T-helper 2 cell treated with Interferon-gamma antibody and Interleukin-4, amounts not matched to agents 5 μg/mL and 100 μg/mL, for 36 hours (primary cell): ENCODE data around the gene XRRA1.
"Not testable (repeated sequence)": the region's sequence is repeated elsewhere in the genome, so short reads cannot be mapped to it uniquely, and the experiment has no call there.

ENCODE experiments used
- DNase-seq: peaks from one replicate; pipeline ENCODE4 v3.0.0; 2021; ENCODE audit warnings: low spot score
- H3K27ac Mint-ChIP-seq: one replicate; pipeline ENCODE4 v1.8.0; 2021; ENCODE audit warnings: mild to moderate bottlenecking, mixed read lengths
- H3K27me3 Mint-ChIP-seq: one replicate; pipeline ENCODE4 v1.8.0; 2021; ENCODE audit warnings: low read depth, mixed read lengths
- H3K36me3 Mint-ChIP-seq: one replicate; pipeline ENCODE4 v1.8.0; 2021; ENCODE audit warnings: low read depth, mixed read lengths
- H3K4me1 Mint-ChIP-seq: one replicate; pipeline ENCODE4 v1.8.0; 2021; ENCODE audit warnings: low read depth, mixed read lengths
- H3K4me3 Mint-ChIP-seq: one replicate; pipeline ENCODE4 v1.8.0; 2022; ENCODE audit warnings: mild to moderate bottlenecking, moderate library complexity, mixed read lengths
- H3K9me3 Mint-ChIP-seq: one replicate; pipeline ENCODE4 v1.8.0; 2021; ENCODE audit warnings: mixed read lengths

The XRRA1 gene

DNA sequence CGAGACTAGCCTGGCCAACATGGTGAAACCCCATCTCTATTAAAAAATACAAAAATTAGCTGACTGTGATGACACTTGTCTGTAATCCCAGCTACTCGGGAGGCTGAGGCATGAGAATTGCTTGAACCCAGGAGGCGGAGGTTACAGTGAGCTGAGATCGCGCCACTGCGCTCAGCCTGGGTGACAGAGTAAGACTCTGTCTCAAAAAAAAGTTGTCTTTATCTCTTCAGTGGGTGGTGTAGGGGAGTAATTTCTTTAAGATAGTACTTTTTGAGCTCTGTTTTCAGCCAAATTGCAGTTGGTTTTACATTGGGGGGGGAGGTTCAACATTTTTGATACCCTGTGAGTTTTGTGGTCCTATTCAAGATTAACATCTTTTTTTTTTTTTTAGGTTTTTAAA is 11.2 kb upstream of the XRRA1 start:
- not testable (repeated sequence) for H3K27me3 Mint-ChIP-seq, H3K4me3 Mint-ChIP-seq, DNase-seq, H3K9me3 Mint-ChIP-seq, H3K27ac Mint-ChIP-seq
- peaks cover 39% of the 10 kb centered on the region for H3K36me3 Mint-ChIP-seq
- peaks cover 35% of the 10 kb centered on the region for H3K4me1 Mint-ChIP-seq

DNA sequence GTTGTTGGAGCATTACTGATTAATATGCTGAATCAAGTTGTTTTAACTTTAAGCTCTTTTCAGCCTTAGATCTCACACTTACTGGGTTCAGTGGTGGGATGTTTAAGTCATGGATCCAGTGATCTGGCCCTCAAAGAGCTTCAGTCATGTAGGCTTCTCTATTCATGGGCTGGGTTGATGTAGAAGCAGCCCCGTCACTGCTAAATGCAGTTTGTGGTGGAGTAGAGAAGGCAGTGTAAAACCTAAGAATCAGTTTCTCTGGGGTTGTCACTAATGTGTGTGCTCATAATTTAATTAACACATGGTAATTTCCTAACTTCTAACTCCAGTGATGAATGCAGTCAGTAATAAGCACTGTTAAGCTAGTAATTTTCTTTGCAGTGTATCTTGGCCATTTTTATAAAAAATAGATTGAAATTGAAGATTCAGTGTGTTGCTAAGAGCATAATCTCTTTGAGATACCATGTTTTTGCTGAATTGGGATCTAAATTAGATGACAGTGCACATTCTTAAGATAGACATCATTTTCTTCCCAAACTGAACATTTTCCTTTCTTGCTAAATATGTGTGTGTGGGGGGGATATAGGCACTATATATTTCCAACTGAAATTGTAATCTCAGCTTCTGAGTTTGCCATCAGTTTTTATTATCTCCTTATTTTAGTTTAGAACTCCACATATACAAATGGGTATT is 9.2 kb upstream of the XRRA1 start:
- DNase-seq = no peak
- H3K4me1 Mint-ChIP-seq = peaks cover 45% of the 10 kb centered on the region
- H3K27ac Mint-ChIP-seq = no peak overlapping the region
- H3K27me3 Mint-ChIP-seq = no peaks in the 10 kb centered on the region
- H3K36me3 Mint-ChIP-seq = peaks cover 35% of the 10 kb centered on the region
- no peak overlapping the region for H3K4me3 Mint-ChIP-seq
- H3K9me3 Mint-ChIP-seq = no peaks in the 10 kb centered on the region

DNA sequence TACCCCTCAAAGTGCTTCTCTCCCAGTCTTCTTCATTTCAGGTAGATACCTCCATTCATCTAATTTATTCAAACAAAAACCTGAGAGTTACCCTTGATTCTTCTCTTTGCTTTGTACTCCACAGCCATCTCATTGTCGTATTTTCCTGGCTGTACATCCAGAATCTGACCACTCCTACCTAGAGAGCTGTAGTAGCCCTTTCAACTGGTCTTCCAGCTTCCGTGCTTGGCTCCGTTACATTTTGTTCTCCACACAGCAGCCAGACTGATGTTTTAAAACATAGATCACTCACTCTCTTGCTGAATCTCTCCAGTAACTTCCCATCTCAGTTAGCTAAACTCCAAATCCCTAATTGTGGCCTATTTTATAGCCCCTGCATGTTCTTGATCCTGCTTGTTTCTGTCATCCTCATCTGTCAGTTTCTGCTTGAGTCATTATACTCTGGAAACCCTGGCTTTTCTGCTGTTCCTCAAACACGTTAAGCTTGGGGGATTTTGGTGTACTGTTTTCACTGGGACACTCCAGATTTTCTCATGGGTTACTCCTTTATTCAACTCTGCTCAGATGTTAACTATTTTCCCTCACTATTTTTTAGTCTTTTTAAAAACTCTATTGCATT is 7.6 kb upstream of the XRRA1 start:
- Mint-ChIP-seq H3K9me3 (no peaks in the 10 kb centered on the region), H3K36me3 (peaks cover 38% of the 10 kb centered on the region), H3K4me1 (peaks cover 41% of the 10 kb centered on the region), H3K27me3 (no peaks in the 10 kb centered on the region), H3K27ac (no peak overlapping the region), H3K4me3 (no peak overlapping the region)
- no peak for DNase-seq

DNA sequence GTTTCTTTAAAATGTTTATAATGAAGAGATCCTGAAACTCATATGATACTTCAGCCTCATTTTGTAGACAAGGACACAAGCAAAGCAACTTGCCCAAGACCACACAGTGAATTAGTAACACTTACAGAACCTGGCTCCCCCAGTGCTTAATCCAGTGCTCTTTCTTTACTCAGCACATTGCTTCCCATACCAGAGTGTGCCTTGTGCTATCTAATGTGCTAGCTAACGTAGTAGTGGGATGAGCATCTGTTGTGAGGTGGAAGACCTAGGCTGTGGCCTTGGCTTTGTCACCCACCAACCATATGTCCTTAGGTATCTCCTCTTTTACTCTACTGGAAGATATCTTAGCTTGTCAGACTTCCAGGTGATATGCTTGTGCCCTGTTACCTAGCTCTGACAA is 5.3 kb upstream of the XRRA1 start:
- no peak for DNase-seq
- no peaks in the 10 kb centered on the region for H3K9me3 Mint-ChIP-seq

DNA sequence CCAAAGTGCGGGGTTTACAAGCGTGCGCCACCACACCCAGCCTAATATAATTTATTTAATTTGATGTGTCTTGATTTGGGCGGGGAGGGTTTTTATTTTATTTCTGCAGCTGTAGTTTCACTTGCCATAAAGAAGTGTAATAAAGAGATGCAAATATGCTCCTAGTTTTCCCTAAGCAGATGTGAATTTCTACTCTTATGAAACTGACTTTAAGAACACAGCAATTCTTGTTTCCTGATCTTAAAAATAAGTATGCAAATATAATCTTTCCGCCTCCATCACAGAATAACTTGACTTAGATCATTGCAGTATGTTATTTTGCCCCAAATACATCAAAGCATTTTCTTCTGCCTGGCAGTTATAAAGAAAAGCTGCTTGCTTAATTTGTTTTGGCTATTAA is 4.6 kb upstream of the XRRA1 start:
- Mint-ChIP-seq H3K27ac (no peak overlapping the region), H3K36me3 (peaks cover 50% of the 10 kb centered on the region), H3K27me3 (peaks cover 2% of the 10 kb centered on the region), H3K4me1 (peaks cover 46% of the 10 kb centered on the region), H3K9me3 (no peaks in the 10 kb centered on the region), H3K4me3 (no peak overlapping the region)
- no peak for DNase-seq

More for the DNA sequence above, 5.3 kb upstream of the XRRA1 start:
- Mint-ChIP-seq H3K4me3 (no peak overlapping the region), H3K27me3 (no peaks in the 10 kb centered on the region), H3K27ac (no peak overlapping the region), H3K36me3 (peaks cover 50% of the 10 kb centered on the region), H3K4me1 (peaks cover 50% of the 10 kb centered on the region)

DNA sequence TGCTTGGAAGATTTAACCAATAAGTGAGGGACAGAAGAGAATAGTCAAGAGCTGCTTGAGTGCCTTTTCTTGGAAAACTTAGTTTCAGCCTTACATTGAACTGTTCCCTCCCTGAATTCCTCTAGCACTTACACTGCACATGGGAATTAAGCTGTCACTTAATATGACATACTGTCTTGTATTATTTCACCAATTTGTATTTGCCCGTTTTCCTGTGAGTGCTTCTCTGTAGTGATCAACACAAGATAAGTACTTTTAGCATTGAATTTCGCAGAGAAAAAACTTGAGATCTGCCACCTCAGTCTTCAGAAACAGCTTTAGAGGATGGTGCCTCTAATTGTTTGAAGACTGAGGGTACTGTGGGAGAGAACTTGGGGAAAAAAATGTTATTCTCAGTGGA is 3.9 kb upstream of the XRRA1 start:
- Mint-ChIP-seq H3K4me3 (no peak overlapping the region), H3K4me1 (peaks cover 48% of the 10 kb centered on the region), H3K27me3 (peaks cover 2% of the 10 kb centered on the region), H3K36me3 (peaks cover 46% of the 10 kb centered on the region), H3K27ac (no peak overlapping the region), H3K9me3 (no peaks in the 10 kb centered on the region)
- no peak for DNase-seq

DNA sequence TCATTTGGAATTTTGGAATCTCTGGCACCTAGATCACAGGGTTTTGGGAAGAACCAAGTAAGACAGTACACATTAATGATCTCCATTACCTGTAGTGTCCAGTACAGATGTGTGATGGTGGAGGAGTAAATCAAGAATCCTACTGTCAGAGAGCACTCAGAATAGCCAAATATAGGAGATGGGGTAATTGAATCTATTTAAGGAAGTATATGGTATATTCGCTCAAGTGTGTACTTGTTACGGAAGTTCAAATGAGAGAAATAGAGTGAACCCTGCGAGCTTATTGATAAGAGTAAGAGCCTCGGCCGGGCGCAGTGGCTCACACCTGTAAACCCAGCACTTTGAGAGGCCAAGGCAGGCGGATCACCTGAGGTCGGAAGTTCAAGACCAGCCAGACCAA is 2.3 kb upstream of the XRRA1 start:
- Mint-ChIP-seq H3K36me3 (peaks cover 35% of the 10 kb centered on the region), H3K27ac (peak overlapping the region; percentile 26), H3K9me3 (no peaks in the 10 kb centered on the region), H3K4me3 (peak overlapping the region; percentile 92), H3K4me1 (peaks cover 41% of the 10 kb centered on the region), H3K27me3 (peaks cover 2% of the 10 kb centered on the region)
- no peak for DNase-seq

DNA sequence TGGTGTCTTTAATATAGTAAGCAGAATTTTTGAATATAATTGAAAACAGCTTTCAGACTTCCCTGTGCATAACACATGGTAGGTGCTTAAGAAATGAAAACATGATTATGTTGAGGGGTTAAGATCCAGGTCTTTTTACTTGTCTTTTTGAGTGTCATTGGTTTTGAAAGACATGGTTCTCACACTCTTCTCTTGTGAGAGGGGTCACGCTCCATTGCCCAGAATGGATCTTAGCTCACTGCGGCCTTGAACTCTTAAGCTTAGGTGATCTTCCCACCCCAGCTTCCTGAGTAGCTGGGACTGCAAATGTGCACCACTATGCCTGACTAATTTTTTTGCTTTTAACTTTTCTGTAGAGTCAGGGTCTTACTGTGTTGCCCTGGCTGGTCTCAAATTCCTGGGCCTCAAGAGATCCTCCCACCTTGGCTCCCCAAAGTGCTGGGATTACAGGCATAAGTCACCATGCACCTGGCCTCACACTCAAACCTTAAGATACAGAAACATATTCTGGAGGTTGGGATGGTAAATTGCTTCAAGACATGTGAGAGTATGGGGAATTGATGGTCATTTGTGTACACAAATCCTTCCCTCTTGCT is 1.6 kb upstream of the XRRA1 start:
- H3K9me3 Mint-ChIP-seq = no peaks in the 10 kb centered on the region
- H3K27me3 Mint-ChIP-seq = peaks cover 2% of the 10 kb centered on the region
- no peak for DNase-seq
- peak overlapping the region; percentile 96 for H3K27ac Mint-ChIP-seq
- H3K36me3 Mint-ChIP-seq = peaks cover 33% of the 10 kb centered on the region
- peak overlapping the region; percentile 92 for H3K4me3 Mint-ChIP-seq
- peaks cover 37% of the 10 kb centered on the region for H3K4me1 Mint-ChIP-seq

DNA sequence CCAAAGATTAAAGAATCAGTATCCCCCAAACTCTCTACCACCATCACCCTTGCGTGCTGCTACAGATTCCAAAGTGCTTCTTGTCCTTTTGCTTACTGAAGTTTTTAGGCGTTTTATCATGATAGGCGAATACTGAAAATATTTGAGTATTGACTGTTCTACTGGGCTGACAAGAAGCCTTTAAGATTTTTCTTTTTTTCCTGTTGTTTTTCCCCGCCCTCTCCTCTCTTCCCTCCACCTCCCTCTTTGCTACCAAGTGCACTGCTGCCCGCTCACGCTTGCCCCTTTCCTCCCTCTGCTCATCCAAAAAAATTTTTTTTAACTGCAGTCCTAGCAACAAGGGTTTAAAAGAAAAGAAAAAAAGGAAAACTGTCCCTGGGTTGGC is 854 bp upstream of the XRRA1 start:
- Mint-ChIP-seq H3K4me3 (peak overlapping the region; percentile 92), H3K27ac (peak overlapping the region; percentile 96), H3K36me3 (peaks cover 28% of the 10 kb centered on the region), H3K27me3 (peaks cover 2% of the 10 kb centered on the region), H3K4me1 (peaks cover 37% of the 10 kb centered on the region), H3K9me3 (no peaks in the 10 kb centered on the region)
- no peak for DNase-seq

DNA sequence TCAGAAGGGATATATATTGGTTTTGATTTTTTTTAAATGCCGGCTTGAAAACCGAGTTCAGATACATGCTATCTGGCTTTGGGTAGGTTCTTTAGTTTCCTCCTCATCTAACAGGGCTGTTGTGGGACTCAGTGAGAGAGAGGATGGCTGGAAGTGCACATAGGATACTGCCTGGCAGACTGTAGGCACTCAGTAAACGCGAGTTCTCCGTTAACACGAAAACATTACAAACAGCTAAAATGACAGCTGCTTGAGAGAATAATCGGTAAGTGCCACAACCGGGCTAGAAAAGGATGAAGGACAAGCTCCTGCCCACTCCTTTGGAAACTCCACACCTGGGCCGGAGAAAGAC is 369 bp downstream of the XRRA1 start:
- no peaks in the 10 kb centered on the region for H3K9me3 Mint-ChIP-seq
- H3K36me3 Mint-ChIP-seq = peaks cover 23% of the 10 kb centered on the region
- DNase-seq = no peak
- H3K27me3 Mint-ChIP-seq = peaks cover 2% of the 10 kb centered on the region
- peaks cover 31% of the 10 kb centered on the region for H3K4me1 Mint-ChIP-seq
- H3K4me3 Mint-ChIP-seq = peak overlapping the region; percentile 92
- H3K27ac Mint-ChIP-seq = peak overlapping the region; percentile 96

DNA sequence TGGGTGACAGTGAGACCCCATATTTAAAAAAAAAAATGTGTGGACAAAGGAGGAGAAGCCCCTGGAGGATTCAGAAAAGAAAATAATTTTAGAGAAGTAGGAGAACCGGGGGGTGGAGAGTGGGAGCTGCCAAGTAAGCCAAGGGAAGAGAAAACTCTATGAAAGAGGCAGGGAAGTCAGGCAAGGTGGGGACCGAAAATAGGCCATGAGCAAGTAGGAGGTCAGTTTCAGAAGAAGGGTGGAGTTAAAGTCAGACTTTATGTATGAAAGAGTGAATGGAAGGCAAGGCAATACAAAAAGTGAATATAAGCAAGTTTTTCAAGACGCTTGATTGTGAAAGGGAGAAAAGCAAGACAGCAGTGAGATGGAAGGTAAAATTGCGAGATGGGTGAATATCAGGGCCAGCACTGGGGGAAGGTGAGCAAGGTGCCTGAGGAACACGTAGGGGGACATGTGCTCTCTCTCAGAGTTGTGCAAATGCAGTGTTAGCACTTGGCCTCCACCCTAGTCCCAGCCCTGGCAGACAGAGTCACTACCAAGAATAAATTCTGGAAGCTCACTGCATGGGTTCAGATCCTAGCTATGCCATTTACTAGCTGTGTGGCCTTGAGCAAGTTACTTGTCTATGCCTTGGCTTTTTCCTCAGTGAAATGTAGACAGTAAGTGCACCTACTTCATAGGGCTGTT is 6.7 kb downstream of the XRRA1 start:
- Mint-ChIP-seq H3K36me3 (peaks cover 1% of the 10 kb centered on the region), H3K9me3 (no peaks in the 10 kb centered on the region), H3K27ac (no peak overlapping the region), H3K27me3 (no peaks in the 10 kb centered on the region), H3K4me3 (no peak overlapping the region), H3K4me1 (peaks cover 5% of the 10 kb centered on the region)
- no peak for DNase-seq

DNA sequence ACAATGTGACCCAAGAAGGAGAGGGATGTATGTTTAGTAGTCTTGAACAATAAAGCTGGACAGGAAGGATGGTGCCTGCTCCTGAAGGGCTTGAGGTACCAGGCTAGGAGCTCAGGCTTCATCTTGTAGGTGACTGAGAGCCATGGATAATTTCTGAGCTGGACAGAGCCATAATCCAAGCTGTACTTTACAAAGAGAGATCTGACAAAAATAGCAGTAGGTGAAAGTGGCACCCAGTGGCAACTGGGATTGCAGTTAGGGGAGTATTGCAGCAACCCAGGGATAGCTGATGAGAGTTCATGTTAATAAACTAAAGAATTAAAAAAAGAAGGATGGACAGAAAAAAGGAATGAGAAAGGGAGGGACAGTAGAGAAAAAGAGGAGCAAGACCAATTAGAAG is 7.4 kb downstream of the XRRA1 start:
- Mint-ChIP-seq H3K9me3 (no peaks in the 10 kb centered on the region), H3K27ac (no peak overlapping the region), H3K36me3 (peaks cover 4% of the 10 kb centered on the region), H3K4me1 (peaks cover 4% of the 10 kb centered on the region), H3K27me3 (no peaks in the 10 kb centered on the region), H3K4me3 (no peak overlapping the region)
- DNase-seq = no peak

DNA sequence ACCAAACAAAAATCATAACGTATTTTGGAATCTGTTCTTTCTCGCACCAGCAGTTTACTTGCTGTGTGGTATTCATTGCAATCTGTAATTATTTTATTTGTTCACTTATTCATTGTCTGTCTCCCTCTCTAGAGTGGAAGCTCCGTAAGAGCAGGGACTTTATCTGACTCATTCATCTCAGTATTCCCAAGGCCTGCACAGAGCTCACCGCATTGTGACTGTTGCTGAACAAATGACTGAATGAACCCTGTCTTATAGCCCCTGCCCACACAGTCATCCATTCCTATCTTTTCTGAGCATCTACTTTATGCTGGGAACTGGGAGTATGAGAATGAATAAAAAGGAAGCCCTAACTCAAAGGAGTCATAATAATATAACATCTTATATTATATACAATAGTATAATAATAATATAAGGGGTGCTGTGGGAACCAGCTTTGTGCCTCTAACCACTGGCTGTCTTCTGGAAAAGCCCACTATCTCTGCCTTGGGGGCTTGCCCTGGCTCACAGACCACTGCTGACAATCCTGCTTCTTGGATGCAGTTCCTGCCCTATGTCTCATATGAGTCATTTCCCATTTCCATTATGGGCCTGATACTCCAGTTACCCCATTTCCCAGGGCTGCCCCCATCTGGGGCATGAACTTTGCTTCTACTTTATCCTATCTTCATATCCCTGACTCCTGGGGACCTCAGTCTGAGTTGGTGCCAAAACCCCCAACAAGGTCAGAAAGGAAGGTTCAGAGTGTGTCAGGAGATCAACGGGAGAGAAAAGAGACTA is 11.0 kb downstream of the XRRA1 start:
- H3K27ac Mint-ChIP-seq = no peak overlapping the region
- H3K4me1 Mint-ChIP-seq = peaks cover 3% of the 10 kb centered on the region
- H3K4me3 Mint-ChIP-seq = no peak overlapping the region
- H3K36me3 Mint-ChIP-seq = peaks cover 17% of the 10 kb centered on the region
- no peaks in the 10 kb centered on the region for H3K27me3 Mint-ChIP-seq
- DNase-seq = no peak
- H3K9me3 Mint-ChIP-seq = no peaks in the 10 kb centered on the region

DNA sequence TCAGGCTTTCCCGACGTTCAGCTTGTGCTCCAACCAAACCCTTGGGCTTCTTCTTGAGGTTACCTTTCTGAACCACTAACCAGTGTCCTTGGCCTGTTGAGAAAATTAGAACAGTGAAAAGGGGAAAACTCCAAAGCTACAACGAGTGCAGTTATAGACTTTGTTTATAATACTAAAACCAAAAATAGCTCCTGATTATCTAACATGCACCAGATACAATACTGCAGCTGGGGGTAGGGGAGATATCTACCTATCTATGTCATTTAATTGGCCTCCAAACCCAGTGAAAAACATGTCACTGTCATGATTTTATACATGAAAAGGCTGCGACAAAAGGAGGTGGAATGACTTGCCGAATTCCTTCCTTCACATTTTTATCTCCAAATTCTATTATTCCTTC is 11.9 kb downstream of the XRRA1 start:
- Mint-ChIP-seq H3K9me3 (no peaks in the 10 kb centered on the region), H3K4me3 (no peak overlapping the region), H3K27ac (no peak overlapping the region)

More for the DNA sequence above, 11.9 kb downstream of the XRRA1 start:
- Mint-ChIP-seq H3K27me3 (no peaks in the 10 kb centered on the region), H3K36me3 (peaks cover 17% of the 10 kb centered on the region), H3K4me1 (peaks cover 11% of the 10 kb centered on the region)
- no peak for DNase-seq
